HUES64 (cell line): ENCODE data around the gene NUP54.

Experiments used
- H3K27ac ChIP-seq: 2 replicates; pipeline ENCODE4 v1.7.0; 2013; ENCODE audit warnings: low read depth, low read length, inconsistent platforms
- H3K27me3 ChIP-seq: 2 replicates; pipeline ENCODE4 v1.6.1; 2013; ENCODE audit warnings: mild to moderate bottlenecking, low read length; ENCODE audit not compliant: insufficient read depth
- H3K36me3 ChIP-seq: 2 replicates; pipeline ENCODE4 v1.6.1; 2013; ENCODE audit warnings: mild to moderate bottlenecking, low read length; ENCODE audit not compliant: insufficient read depth
- H3K4me1 ChIP-seq: 2 replicates; pipeline ENCODE4 v1.6.1; 2013; ENCODE audit warnings: mild to moderate bottlenecking, low read length, moderate library complexity; ENCODE audit not compliant: insufficient read depth
- H3K4me3 ChIP-seq: 2 replicates; pipeline ENCODE4 v1.5.1; 2013; ENCODE audit warnings: mild to moderate bottlenecking, low read length, moderate library complexity
- H3K9ac ChIP-seq: 2 replicates; pipeline ENCODE4 v1.6.1; 2013; ENCODE audit warnings: mild to moderate bottlenecking, low read depth, low read length
- H3K9me3 ChIP-seq: 2 replicates; pipeline ENCODE4 v1.6.1; 2013; ENCODE audit warnings: low read depth, low read length; ENCODE audit not compliant: insufficient read depth
- WGBS: fragments of 150-250, 120-280 bp; methylation state at CpG from one replicate; pipeline ENCODE4 v1.1.7; 2013; ENCODE audit warnings: missing lambda C conversion rate; 5-methylcytosine and 5-hydroxymethylcytosine counted together

NUP54 gene

GRCh38 chr4:76096076-76096475 is 52.1 kb downstream of the NUP54 start:
- Histone ChIP-seq H3K4me1 (no peaks in the 10 kb centered on the region; the same call in 1 of the 2 replicates), H3K9ac (no peak overlapping the region), H3K36me3 (no peaks in the 10 kb centered on the region), H3K27ac (no peak overlapping the region), H3K9me3 (no peaks in the 10 kb centered on the region), H3K27me3 (no peaks in the 10 kb centered on the region), H3K4me3 (no peak overlapping the region)
- 96% methylated on average over 3 of the region's 3 CpGs for WGBS

GRCh38 chr4:76095568-76095967 is 52.6 kb downstream of the NUP54 start:
- H3K9me3 ChIP-seq, result no peaks in the 10 kb centered on the region

DNA sequence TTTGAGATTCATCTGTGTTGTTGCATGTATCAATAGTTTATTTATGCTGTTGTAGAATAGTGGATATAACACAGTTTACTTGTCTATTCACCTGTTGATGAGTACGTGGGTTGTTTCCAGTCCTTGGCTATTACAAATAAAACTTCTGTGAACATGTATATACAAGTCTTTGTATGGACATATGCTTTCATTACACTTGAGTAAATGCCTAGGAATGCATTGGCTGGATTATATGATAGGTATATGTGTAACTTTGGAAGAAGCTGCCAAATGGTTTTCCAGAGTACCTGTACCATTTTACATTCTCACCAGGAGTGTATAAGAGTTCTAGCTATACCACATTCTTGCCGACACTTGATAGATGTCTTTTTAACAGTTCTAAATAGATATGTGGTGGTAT is 57.1 kb downstream of the NUP54 start:
- Histone ChIP-seq H3K36me3 (no peaks in the 10 kb centered on the region), H3K27ac (no peak overlapping the region)
- WGBS, result no CpG with 5 or more reads among the region's 2 CpGs

More at GRCh38 chr4:76095568-76095967, 52.6 kb downstream of the NUP54 start:
- H3K4me3 ChIP-seq, result no peak overlapping the region
- no peak overlapping the region for H3K27ac ChIP-seq
- no peaks in the 10 kb centered on the region for H3K27me3 ChIP-seq
- no peaks in the 10 kb centered on the region for H3K36me3 ChIP-seq
- H3K9ac ChIP-seq, result no peak overlapping the region
- no peaks in the 10 kb centered on the region; the same call in 1 of the 2 replicates for H3K4me1 ChIP-seq

GRCh38 chr4:76090241-76090691 is 57.9 kb downstream of the NUP54 start:
- 87% methylated on average over 7 of the region's 7 CpGs for WGBS

More for the DNA sequence above, 57.1 kb downstream of the NUP54 start:
- H3K27me3 ChIP-seq, result no peaks in the 10 kb centered on the region
- H3K9me3 ChIP-seq, result no peaks in the 10 kb centered on the region
- H3K4me1 ChIP-seq, result no peaks in the 10 kb centered on the region; the same call in 1 of the 2 replicates
- H3K4me3 ChIP-seq, result no peak overlapping the region
- no peak overlapping the region for H3K9ac ChIP-seq

GRCh38 chr4:76088719-76089118 is 59.5 kb downstream of the NUP54 start:
- H3K27ac ChIP-seq, result no peak overlapping the region
- no peak overlapping the region for H3K4me3 ChIP-seq
- no peaks in the 10 kb centered on the region for H3K9me3 ChIP-seq
- H3K4me1 ChIP-seq, result no peaks in the 10 kb centered on the region; the same call in 1 of the 2 replicates
- no peaks in the 10 kb centered on the region for H3K27me3 ChIP-seq
- 89% methylated on average over 2 of the region's 2 CpGs for WGBS
- H3K36me3 ChIP-seq, result no peaks in the 10 kb centered on the region
- no peak overlapping the region for H3K9ac ChIP-seq

More at GRCh38 chr4:76090241-76090691, 57.9 kb downstream of the NUP54 start:
- H3K27ac ChIP-seq, result no peak overlapping the region
- no peaks in the 10 kb centered on the region for H3K27me3 ChIP-seq
- H3K9ac ChIP-seq, result no peak overlapping the region
- H3K9me3 ChIP-seq, result no peaks in the 10 kb centered on the region
- no peaks in the 10 kb centered on the region for H3K36me3 ChIP-seq
- H3K4me3 ChIP-seq, result no peak overlapping the region
- no peaks in the 10 kb centered on the region; the same call in 1 of the 2 replicates for H3K4me1 ChIP-seq

DNA sequence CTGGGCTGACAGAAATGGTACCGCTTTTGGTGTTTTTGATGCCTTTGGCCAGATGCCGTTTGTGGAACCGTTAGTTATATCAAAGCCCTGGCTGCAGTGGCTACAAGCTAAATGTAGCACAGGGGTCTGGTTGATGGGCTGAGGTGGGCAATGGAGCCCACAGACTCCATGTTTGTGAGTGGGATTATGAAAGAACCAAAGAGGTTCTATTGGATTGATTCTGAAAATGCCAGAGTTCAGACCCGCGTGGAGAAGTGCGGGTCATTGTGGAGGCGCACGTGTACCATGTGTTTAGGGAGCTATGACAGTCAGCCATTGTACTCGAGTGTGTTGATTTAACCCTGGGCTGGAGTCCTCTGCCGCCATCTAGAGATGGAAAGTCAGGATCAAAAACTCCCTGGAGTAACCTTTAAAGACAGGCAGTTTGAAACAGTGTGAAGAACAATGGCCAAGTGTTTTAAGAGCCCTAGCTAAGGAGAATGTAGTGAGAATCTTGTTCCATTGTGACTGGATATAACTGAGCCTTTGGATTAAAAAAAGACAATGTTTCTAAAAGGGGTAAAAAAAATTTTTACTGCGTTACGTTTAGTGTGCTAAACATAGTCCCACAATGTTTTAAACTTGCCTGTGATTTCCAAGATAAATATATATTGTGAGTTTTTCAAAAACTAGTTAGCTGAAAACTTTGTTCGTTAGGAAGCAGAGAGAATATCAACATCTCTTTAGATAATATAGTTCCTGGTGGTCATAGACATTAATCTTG is 61.0 kb downstream of the NUP54 start:
- Histone ChIP-seq H3K9me3 (no peaks in the 10 kb centered on the region), H3K9ac (peak overlapping the region; percentile 11; the same call in 1 of the 2 replicates), H3K4me1 (no peaks in the 10 kb centered on the region), H3K4me3 (no peak overlapping the region; the same call in 1 of the 2 replicates), H3K27me3 (no peaks in the 10 kb centered on the region), H3K27ac (no peak overlapping the region), H3K36me3 (no peaks in the 10 kb centered on the region)
- 37% methylated on average over 12 of the region's 13 CpGs for WGBS

DNA sequence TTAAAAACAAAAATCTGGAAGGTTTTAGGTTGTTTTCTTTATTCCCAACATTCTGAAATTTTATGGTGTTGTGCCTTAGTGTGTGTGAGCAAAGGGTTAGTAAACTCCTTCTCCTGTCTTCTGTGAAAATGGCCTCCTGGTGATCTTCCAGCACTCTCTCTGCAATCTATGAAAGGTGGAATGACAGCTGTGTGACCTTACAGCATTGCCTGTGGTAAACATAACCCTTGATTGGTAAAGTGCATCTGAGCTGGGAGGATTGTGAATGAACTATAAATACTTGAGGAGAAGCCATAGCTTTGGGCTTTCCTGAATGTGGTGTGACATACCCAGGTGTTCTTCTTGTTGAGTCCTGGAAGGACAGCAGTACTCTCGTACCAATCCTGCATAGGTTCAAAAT is 63.7 kb downstream of the NUP54 start:
- H3K27me3 ChIP-seq, result no peaks in the 10 kb centered on the region
- WGBS, result 100% methylated on average over 1 of the region's 1 CpG
- no peak overlapping the region for H3K9ac ChIP-seq
- no peak overlapping the region for H3K27ac ChIP-seq
- no peaks in the 10 kb centered on the region for H3K9me3 ChIP-seq
- no peak overlapping the region for H3K4me3 ChIP-seq
- no peaks in the 10 kb centered on the region for H3K36me3 ChIP-seq
- no peaks in the 10 kb centered on the region for H3K4me1 ChIP-seq

GRCh38 chr4:76083386-76083988 is 64.7 kb downstream of the NUP54 start:
- H3K36me3 ChIP-seq, result no peaks in the 10 kb centered on the region
- H3K9ac ChIP-seq, result no peak overlapping the region
- WGBS, result 91% methylated on average over 2 of the region's 3 CpGs
- no peaks in the 10 kb centered on the region for H3K27me3 ChIP-seq
- no peaks in the 10 kb centered on the region for H3K9me3 ChIP-seq
- no peak overlapping the region for H3K27ac ChIP-seq
- no peak overlapping the region for H3K4me3 ChIP-seq
- no peaks in the 10 kb centered on the region for H3K4me1 ChIP-seq

- Histone ChIP-seq H3K9ac (no peak overlapping the region), H3K4me3 (no peak overlapping the region), H3K36me3 (no peaks in the 10 kb centered on the region), H3K27me3 (no peaks in the 10 kb centered on the region), H3K4me1 (peaks cover 10% of the 10 kb centered on the region), H3K27ac (no peak overlapping the region), H3K9me3 (no peaks in the 10 kb centered on the region)
- 92% methylated on average over 4 of the region's 4 CpGs for WGBS
These were observed 70.1 kb downstream of the NUP54 start for GRCh38 chr4:76078033-76078613.

DNA sequence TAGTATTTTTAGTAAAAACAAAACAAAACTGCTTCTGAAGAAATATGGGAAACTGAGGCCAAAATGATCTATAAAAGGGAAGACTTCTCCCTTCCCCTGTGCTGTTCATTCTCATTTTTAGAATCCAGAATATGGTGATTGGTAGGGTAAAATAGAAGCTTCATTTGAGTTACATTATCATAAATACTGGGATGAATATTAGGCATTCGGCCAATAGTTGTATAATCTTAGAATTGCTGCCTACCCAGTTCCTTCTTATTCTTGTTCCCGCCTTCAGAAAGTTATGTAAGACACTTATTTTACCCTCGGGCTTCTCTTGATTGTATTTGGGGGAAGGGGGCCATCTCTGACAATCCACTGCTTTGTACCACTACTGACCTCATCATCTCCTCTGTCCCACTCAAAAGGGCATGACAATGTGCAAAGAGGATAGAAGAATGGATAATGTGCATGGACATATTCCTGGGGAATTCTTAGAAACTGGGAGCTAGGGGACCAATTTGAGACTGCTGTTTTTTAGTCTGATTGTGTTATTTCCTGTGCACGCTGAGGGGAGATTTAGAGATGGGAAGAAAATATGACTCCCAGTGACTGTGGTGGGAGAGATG is 73.1 kb downstream of the NUP54 start:
- H3K4me3 ChIP-seq, result no peak overlapping the region
- no peak overlapping the region for H3K27ac ChIP-seq
- no peaks in the 10 kb centered on the region for H3K9me3 ChIP-seq
- H3K4me1 ChIP-seq, result peaks cover 22% of the 10 kb centered on the region
- no peaks in the 10 kb centered on the region for H3K36me3 ChIP-seq
- no peaks in the 10 kb centered on the region for H3K27me3 ChIP-seq
- H3K9ac ChIP-seq, result no peak overlapping the region
- WGBS, result 94% methylated on average over 1 of the region's 4 CpGs

- H3K27me3 ChIP-seq, result no peaks in the 10 kb centered on the region
- no peaks in the 10 kb centered on the region for H3K36me3 ChIP-seq
- peak within 1 kb of the TSS; percentile 91; the same call in 1 of the 2 replicates for H3K27ac ChIP-seq
- 86% methylated on average over 1 of the region's 1 CpG for WGBS
- no peak within 1 kb of the TSS for H3K4me3 ChIP-seq
- no peak within 1 kb of the TSS for H3K9ac ChIP-seq
- H3K4me1 ChIP-seq, result peaks cover 22% of the 10 kb centered on the region
- H3K9me3 ChIP-seq, result no peaks in the 10 kb centered on the region
These were observed 73.7 kb downstream of the NUP54 start, which contains the start of gene ART3 for GRCh38 chr4:76074468-76074867. Gene ART3 (plus strand): TSS chr4:76074709. CDS start chr4:76075890, 1,181 bp downstream.
